Testis (tissue), 3 donors: Measurements from ENCODE around the gene PTRH1. TPM values are rescaled to one million over a fixed set of nuclear protein-coding genes. Genes with fewer than 3 reads are reported as not detected.

Experiments
- DNase-seq: peaks from one replicate; pipeline ENCODE4 v3.0.0-alpha.2; 2019
- H3K27ac ChIP-seq, 2 donors: fragments of 200-600 bp; sonication (generic); one replicate each; pipeline ENCODE4 v1.5.1; 2019
- H3K27me3 ChIP-seq: fragments of 200-600 bp; sonication (generic); one replicate; pipeline ENCODE4 v1.5.1; 2019
- H3K36me3 ChIP-seq: fragments of 200-600 bp; sonication (generic); one replicate; pipeline ENCODE4 v1.5.1; 2017; ENCODE audit warnings: low read depth; ENCODE audit errors: missing control alignments
- H3K4me1 ChIP-seq: fragments of 200-600 bp; sonication (generic); one replicate; pipeline ENCODE4 v1.5.1; 2019
- H3K4me3 ChIP-seq, 2 donors: fragments of 200-600 bp; sonication (generic); one replicate each; pipeline ENCODE4 v1.5.1; 2017 to 2019
- H3K9me3 ChIP-seq: fragments of 200-600 bp; sonication (generic); one replicate; pipeline ENCODE4 v1.5.1; 2017
- POLR2A ChIP-seq: fragments of 450-650 bp; IDR thresholded peaks from one replicate; pipeline ENCODE4 v1.6.1; 2017; ENCODE audit warnings: antibody characterized with exemption, mild to moderate bottlenecking, moderate library complexity
- WGBS, 2 donors: methylation state at CpG; one replicate each; pipeline ENCODE4 v1.1.5; 2018; 5-methylcytosine and 5-hydroxymethylcytosine counted together
- intact Hi-C: fragments of 100-400 bp; cut with DNase I; formaldehyde crosslinking; loops from one replicate; pipeline ENCODE4 v1.15.1; 2023; ENCODE audit warnings: low total_unique reads
- polyA plus RNA-seq: library from polyadenylated mRNA; stranded (reverse); fragments of 350-450 nt; fragmentation: Illumina TruSeq; extraction: RNeasy Lipid Tissue Mini Kit (QIAGEN cat#74804); gene quantifications from one replicate; pipeline ENCODE4 v1.2.3, GENCODE V29; 2014; ENCODE audit warnings: low read depth, low replicate concordance; ENCODE audit not compliant: insufficient read depth
- total RNA-seq, 2 donors: library from RNA; depleted of rRNA; stranded (reverse); fragments of >200 nt; gene quantifications; one replicate each; pipeline ENCODE4 v1.2.3, GENCODE V29; 2016
- TF ChIP-seq, protein P1 (sequence below), 3 experiments: fragments of 450-650 bp in 2 of 3; fragments of 200-600 bp in 1 of 3; sonication (generic) in 1 of 3; IDR thresholded peaks; one replicate each; pipeline ENCODE4 v1.5.1; 2016 to 2019; ENCODE audit warnings: antibody characterized with exemption in 3 of 3, mild to moderate bottlenecking in 2 of 3, moderate library complexity in 1 of 3

PTRH1 gene
- total and polyA plus RNA-seq, 3 donors from 2014 or later, result 18.2 to 24.5 (median 19.0) TPM

- TF ChIP-seq, protein P1, sequence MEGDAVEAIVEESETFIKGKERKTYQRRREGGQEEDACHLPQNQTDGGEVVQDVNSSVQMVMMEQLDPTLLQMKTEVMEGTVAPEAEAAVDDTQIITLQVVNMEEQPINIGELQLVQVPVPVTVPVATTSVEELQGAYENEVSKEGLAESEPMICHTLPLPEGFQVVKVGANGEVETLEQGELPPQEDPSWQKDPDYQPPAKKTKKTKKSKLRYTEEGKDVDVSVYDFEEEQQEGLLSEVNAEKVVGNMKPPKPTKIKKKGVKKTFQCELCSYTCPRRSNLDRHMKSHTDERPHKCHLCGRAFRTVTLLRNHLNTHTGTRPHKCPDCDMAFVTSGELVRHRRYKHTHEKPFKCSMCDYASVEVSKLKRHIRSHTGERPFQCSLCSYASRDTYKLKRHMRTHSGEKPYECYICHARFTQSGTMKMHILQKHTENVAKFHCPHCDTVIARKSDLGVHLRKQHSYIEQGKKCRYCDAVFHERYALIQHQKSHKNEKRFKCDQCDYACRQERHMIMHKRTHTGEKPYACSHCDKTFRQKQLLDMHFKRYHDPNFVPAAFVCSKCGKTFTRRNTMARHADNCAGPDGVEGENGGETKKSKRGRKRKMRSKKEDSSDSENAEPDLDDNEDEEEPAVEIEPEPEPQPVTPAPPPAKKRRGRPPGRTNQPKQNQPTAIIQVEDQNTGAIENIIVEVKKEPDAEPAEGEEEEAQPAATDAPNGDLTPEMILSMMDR (IDR thresholded peaks at IDR 0.05), result no peak
- no peak for TF ChIP-seq POLR2A
- H3K4me3 ChIP-seq, result no peak overlapping the region
- DNase-seq, result no peak
- H3K9me3 ChIP-seq, result no peaks in the 10 kb centered on the region
- H3K27me3 ChIP-seq, result no peaks in the 10 kb centered on the region
- 60 to 67% methylated on average over 5 of the region's 5 CpGs for WGBS, 2 donors
- intact Hi-C loops, result no loop called here
- no peak overlapping the region for H3K27ac ChIP-seq
- H3K4me1 ChIP-seq, result peaks cover 26% of the 10 kb centered on the region
- no peaks in the 10 kb centered on the region for H3K36me3 ChIP-seq
These were observed 17.9 kb downstream of the PTRH1 start for GRCh38 chr9:127697575-127697974.

DNA sequence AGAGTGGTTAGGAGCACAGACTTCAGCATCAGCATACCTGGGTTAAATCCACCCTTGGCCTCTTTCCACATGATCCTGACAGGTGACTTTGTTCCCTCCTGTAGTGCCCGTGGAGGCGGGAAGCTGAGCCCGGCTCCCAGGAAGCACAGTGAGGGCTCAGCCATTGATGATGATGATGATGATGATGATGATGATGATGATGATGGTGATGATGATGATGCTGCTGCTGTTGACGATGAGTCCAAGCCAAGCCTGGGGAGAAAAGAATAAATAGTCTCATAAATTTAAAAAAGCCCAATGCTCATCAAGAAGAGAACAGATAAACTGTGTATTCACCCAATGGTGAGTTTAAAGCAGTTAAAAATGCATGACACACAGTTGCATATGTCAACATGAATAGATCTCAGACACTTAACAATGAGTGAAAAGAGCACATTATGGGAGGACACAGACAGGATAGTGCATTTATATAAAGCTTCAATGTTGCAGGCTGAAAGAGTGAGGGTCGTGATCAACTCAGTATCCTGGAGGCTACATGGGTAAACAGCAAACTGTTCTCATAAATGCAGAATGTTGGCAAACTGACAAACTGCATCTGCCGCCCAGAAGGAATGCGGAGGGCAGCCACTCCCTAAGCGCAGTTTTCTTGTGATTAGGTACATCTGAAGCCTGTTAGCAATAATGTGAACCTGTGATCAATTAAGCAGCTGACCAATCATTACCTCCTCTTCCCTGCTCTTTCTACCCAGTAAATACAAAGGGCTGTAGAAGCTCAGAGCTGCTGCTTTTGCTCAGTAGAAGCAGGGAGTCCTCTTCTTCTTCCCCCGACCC, 20.4 kb downstream of the PTRH1 start:
- H3K9me3 ChIP-seq, result no peaks in the 10 kb centered on the region
- 63 to 66% methylated on average over 9 of the region's 9 CpGs for WGBS, 2 donors
- H3K4me1 ChIP-seq, result peaks cover 23% of the 10 kb centered on the region
- peak overlapping the region in 1 of 2 donors; percentile 54 for H3K27ac ChIP-seq
- no peak for DNase-seq
- no peaks in the 10 kb centered on the region for H3K27me3 ChIP-seq
- TF ChIP-seq POLR2A, result no peak
- TF ChIP-seq, protein P1 (IDR thresholded peaks at IDR 0.05), result no peak
- H3K4me3 ChIP-seq, result no peak overlapping the region
- intact Hi-C loops, result no loop called here
- no peaks in the 10 kb centered on the region for H3K36me3 ChIP-seq

GRCh38 chr9:127693697-127694096, 21.8 kb downstream of the PTRH1 start:
- no peaks in the 10 kb centered on the region for H3K27me3 ChIP-seq
- no peaks in the 10 kb centered on the region for H3K36me3 ChIP-seq
- DNase-seq, result no peak
- 69 to 90% methylated on average over 4 of the region's 4 CpGs for WGBS, 2 donors
- peaks cover 12% of the 10 kb centered on the region for H3K4me1 ChIP-seq
- intact Hi-C loops, result no loop called here
- no peaks in the 10 kb centered on the region for H3K9me3 ChIP-seq
- H3K4me3 ChIP-seq, result no peak overlapping the region
- no peak overlapping the region for H3K27ac ChIP-seq
- no peak for TF ChIP-seq POLR2A
- TF ChIP-seq, protein P1 (IDR thresholded peaks at IDR 0.05), result no peak

DNA sequence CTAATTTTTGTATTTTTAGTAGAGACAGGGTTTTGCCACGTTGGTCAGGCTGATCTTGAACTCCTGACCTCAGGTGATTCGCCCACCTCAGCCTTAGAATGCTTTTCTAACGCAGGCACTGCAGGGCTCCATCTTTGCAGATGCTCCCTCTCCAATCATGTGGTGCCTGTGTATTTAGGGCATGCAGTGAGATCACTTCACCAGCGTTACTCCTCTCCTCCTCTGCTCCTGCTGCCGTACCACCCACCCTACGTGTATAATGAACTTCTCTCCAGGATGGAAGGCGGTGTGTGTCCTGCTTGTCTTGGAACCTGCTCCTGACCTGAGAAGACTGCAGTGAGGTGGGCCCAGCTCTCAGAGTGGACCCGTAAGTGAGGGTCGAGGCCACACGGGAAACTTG, 22.3 kb downstream of the PTRH1 start:
- Histone ChIP-seq H3K4me1 (peaks cover 10% of the 10 kb centered on the region), H3K27me3 (no peaks in the 10 kb centered on the region), H3K27ac (no peak overlapping the region), H3K9me3 (no peaks in the 10 kb centered on the region), H3K36me3 (no peaks in the 10 kb centered on the region), H3K4me3 (no peak overlapping the region)
- 92 to 93% methylated on average over 10 of the region's 10 CpGs for WGBS, 2 donors
- TF ChIP-seq, protein P1 (IDR thresholded peaks at IDR 0.05), result no peak
- no peak for TF ChIP-seq POLR2A
- intact Hi-C loops, result no loop called here
- DNase-seq, result no peak

- Histone ChIP-seq H3K4me1 (peaks cover 10% of the 10 kb centered on the region), H3K36me3 (no peaks in the 10 kb centered on the region), H3K9me3 (no peaks in the 10 kb centered on the region), H3K27me3 (no peaks in the 10 kb centered on the region), H3K27ac (no peak overlapping the region), H3K4me3 (no peak overlapping the region)
- no peak for DNase-seq
- intact Hi-C loops, result no loop called here
- 88% methylated on average over 20 of the region's 20 CpGs for WGBS, 2 donors
- TF ChIP-seq POLR2A, result no peak
- TF ChIP-seq, protein P1 (IDR thresholded peaks at IDR 0.05), result no peak
These were observed 23.4 kb downstream of the PTRH1 start for GRCh38 chr9:127692071-127692470.
